CD4-positive, alpha-beta T cell treated with Interleukin-4 for 1 hour (primary cell): ENCODE measurements around the gene RNMT.
A peak's percentile ranks its signal among the peaks of the same experiment; 100 is the strongest.

Source experiments
- DNase-seq, 2 donors: peaks; one replicate each; pipeline ENCODE4 v3.0.0-alpha.2; 2020 to 2022

RNMT gene

GRCh38 chr18:13813271-13813849 is 86.9 kb downstream of the RNMT start:
- DNase-seq, result peak; percentile 41 to 53
